K562 (cell line): ENCODE data around the gene CRLF3. TPM values are rescaled to one million over a fixed set of nuclear protein-coding genes. Genes with fewer than 3 reads are reported as not detected.

Experiments
- ATF7 ChIP-seq: fragments of 450-650 bp; IDR thresholded peaks from 2 replicates; pipeline ENCODE4 v1.7.1; 2014; ENCODE audit warnings: mild to moderate bottlenecking, moderate library complexity
- DNMT1 ChIP-seq: fragments of 450-650 bp; IDR thresholded peaks from 2 replicates; pipeline ENCODE4 v1.6.1; 2016; ENCODE audit warnings: antibody characterized with exemption, mild to moderate bottlenecking
- HOXB6 ChIP-seq: fragments of 250-450 bp; sonication (Bioruptor Pico); IDR thresholded peaks from 2 replicates; pipeline ENCODE4 v1.5.1; 2022; ENCODE audit warnings: mild to moderate bottlenecking, borderline replicate concordance
- KDM5B ChIP-seq: fragments of 200-600 bp; sonication (generic); IDR thresholded peaks from 2 replicates; pipeline ENCODE4 v1.6.1; 2012; ENCODE audit warnings: low read depth, mild to moderate bottlenecking, moderate library complexity, low read length, control low read depth, inconsistent platforms; ENCODE audit not compliant: insufficient replicate concordance
- MGA ChIP-seq: fragments of 450-650 bp; IDR thresholded peaks from 2 replicates; pipeline ENCODE4 v1.6.1; 2016; ENCODE audit warnings: mild to moderate bottlenecking, moderate library complexity
- MXI1 ChIP-seq: IDR thresholded peaks from 2 replicates; pipeline ENCODE4 v1.6.1; 2011; ENCODE audit warnings: low read depth, mild to moderate bottlenecking, improper control_type of control experiment, low read length
- MYC ChIP-seq, 2 experiments: fragments of 250-450 bp in 1 of 2; sonication (Bioruptor Pico) in 1 of 2; IDR thresholded peaks; 2 replicates each; pipeline versions ENCODE4 v1.5.1 to v1.6.1; 2012 to 2021; ENCODE audit warnings: low read depth in 2 of 2, borderline replicate concordance in 1 of 2, improper control_type of control experiment in 1 of 2, low read length in 1 of 2, mild to moderate bottlenecking in 1 of 2, moderate library complexity in 1 of 2
- PHF8 ChIP-seq: fragments of 200-600 bp; sonication (generic); IDR thresholded peaks from 2 replicates; pipeline ENCODE4 v1.6.1; 2012; ENCODE audit warnings: mixed run types, mild to moderate bottlenecking, inconsistent platforms, low read length, moderate library complexity, borderline replicate concordance
- THRB ChIP-seq: fragments of 450-650 bp; formaldehyde crosslinking; conservative IDR thresholded peaks from 2 replicates; pipeline ENCODE4 v1.4.0; 2022; ENCODE audit warnings: mild to moderate bottlenecking, missing genetic modification characterization
- polyA plus RNA-seq, 8 experiments: library from polyadenylated mRNA; depleted of rRNA in 4 of 8; stranded (reverse) in 5 of 8; unstranded in 3 of 8; fragments of >200 nt; fragmentation: Nextera tagmentation in 2 of 8; fragmentation: Illumina TruSeq in 1 of 8; extraction: Ambion mirVana in 2 of 8; extraction: Trizol in 1 of 8; gene quantifications; 2 replicates each; pipeline versions ENCODE4 v1.2.1 to v1.2.3, GENCODE V29; 2011 to 2014; ENCODE audit warnings: inconsistent platforms in 1 of 8, missing spikeins in 1 of 8
- total RNA-seq, 7 experiments: library from RNA; depleted of rRNA in 6 of 7; stranded (reverse); fragments of >200 nt in 6 of 7; fragmentation: Illumina TruSeq in 2 of 7; extraction: Trizol in 2 of 7; gene quantifications; 2 replicates each; pipeline versions ENCODE4 v1.2.1 to v1.2.3, GENCODE V29; 2011 to 2021; ENCODE audit warnings: low replicate concordance in 1 of 7
- TF ChIP-seq, protein P1 (sequence below): fragments of 250-450 bp; sonication (Bioruptor Pico); IDR thresholded peaks from 2 replicates; pipeline ENCODE4 v1.8.0; 2022; ENCODE audit warnings: moderate library complexity, mild to moderate bottlenecking, inconsistent platforms

The CRLF3 gene
- total and polyA plus RNA-seq, 9 of the 15 experiments (the other 6 are each of a cell fraction or from before 2014, with no cell fraction given), result 13.2 to 55.9 (median 29.8) TPM

- TF ChIP-seq PHF8, result no peak
- TF ChIP-seq KDM5B, result peak; percentile 51
- no peak for TF ChIP-seq MYC (IDR thresholded peaks at IDR 0.05; ENCODE audit: low read depth, low read length)
- TF ChIP-seq MYC (CRISPR knock-in tag; IDR thresholded peaks at IDR 0.05; ENCODE audit: borderline replicate concordance, low read depth), result no peak
- TF ChIP-seq THRB, result no peak
- TF ChIP-seq MXI1, result no peak
- TF ChIP-seq MGA, result peak; percentile 38; the same call in 1 of the 2 replicates
- TF ChIP-seq, protein P1, sequence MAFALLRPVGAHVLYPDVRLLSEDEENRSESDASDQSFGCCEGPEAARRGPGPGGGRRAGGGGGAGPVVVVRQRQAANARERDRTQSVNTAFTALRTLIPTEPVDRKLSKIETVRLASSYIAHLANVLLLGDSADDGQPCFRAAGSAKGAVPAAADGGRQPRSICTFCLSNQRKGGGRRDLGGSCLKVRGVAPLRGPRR (CRISPR knock-in tag), result no peak
- no peak for TF ChIP-seq ATF7
- TF ChIP-seq HOXB6 (CRISPR knock-in tag), result no peak
- no peak for TF ChIP-seq DNMT1
These were observed 6.8 kb upstream of the CRLF3 start (continued) for GRCh38 chr17:30831257-30831656.
